SK-N-SH (cell line): ENCODE measurements around the gene CDC42EP4.

Experiments
- CTCF ChIP-seq: fragments of 200-600 bp; sonication (generic); IDR thresholded peaks from 2 replicates; pipeline ENCODE4 v1.6.1; 2017; ENCODE audit warnings: antibody characterized with exemption, mild to moderate bottlenecking, moderate library complexity
- MEF2A ChIP-seq: IDR thresholded peaks from 2 replicates; pipeline ENCODE4 v1.4.0; 2012; ENCODE audit warnings: low read depth, borderline replicate concordance
- NRF1 ChIP-seq: IDR thresholded peaks from 2 replicates; pipeline ENCODE4 v1.6.1; 2012; ENCODE audit warnings: low read depth, mild to moderate bottlenecking, low read length
- SMC3 ChIP-seq: IDR thresholded peaks from 2 replicates; pipeline ENCODE4 v1.6.1; 2012; ENCODE audit warnings: low read depth, low read length, improper control_type of control experiment

GRCh38 chr17:73284906-73285602 lies 26.7 kb downstream of the CDC42EP4 start:
- TF ChIP-seq CTCF (no peak), NRF1 (no peak), MEF2A (no peak), SMC3 (no peak)
